GM18873 (cell line): Measurements from ENCODE around the gene ITGAE.

Source experiments
- ATAC-seq: cut with Tn5 transposase; IDR thresholded peaks from one replicate; pipeline ENCODE4 v1.9.1; 2021; ENCODE audit warnings: mild to moderate bottlenecking, moderate library complexity, moderate number of reproducible peaks; ENCODE audit not compliant: unreplicated experiment, low FRiP score

The ITGAE gene

DNA sequence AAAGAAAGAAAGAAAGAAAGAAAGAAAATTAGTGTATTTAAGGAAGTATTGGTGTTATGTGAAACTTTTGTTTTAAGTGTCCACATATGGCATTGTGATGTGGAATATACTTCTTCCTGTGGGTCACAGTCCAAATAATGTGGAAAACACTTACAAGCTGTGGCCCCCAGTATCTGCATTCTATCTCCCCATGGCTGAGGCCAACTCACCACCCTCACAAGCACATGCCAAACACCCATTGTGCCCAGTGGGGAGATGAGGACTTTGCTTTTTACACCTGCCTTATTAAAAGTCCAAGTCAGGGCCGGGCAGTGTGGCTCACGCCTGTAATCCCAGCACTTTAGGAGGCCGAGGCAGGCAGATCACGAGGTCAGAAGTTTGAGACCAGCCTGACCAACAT is 101.0 kb downstream of the ITGAE start:
- ATAC-seq, result no peak

DNA sequence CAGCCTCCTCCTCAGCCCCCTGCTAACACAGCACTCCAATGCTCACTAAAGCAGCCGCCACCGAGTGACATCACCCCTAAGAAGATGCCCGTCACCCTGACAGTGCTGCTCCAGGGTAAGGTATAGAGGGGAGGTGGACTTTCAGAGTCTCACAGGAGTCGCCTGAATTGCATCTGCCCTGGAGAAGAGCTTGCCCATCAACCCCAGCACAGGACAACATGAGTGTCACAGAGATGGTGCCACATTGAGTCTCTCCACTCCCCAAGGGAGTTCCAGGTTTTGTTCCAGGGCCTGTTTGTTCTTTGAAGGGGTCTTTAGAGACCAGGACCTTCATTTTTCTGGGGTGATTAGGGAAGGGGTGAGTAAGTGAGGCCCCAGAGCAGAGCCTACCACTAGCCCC is 102.8 kb downstream of the ITGAE start:
- ATAC-seq, result no peak

DNA sequence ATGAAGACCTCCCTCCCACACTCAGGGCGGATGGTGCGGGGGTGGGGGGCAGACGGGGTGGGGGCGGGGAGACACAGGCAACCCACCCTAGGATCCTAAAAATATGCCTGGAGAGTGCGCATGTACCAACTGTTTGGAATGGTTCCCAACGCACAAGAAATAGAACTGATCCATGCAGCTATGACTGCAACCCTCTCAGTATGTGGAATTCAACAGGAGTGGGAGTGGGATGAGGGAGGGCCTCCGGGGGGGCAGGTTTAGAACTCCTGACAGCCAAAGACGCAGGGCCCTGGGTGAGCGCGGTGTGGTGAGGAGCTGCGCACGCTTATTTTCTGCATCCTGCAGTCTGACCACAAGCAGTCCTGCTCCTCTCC is 103.9 kb downstream of the ITGAE start:
- no peak for ATAC-seq

DNA sequence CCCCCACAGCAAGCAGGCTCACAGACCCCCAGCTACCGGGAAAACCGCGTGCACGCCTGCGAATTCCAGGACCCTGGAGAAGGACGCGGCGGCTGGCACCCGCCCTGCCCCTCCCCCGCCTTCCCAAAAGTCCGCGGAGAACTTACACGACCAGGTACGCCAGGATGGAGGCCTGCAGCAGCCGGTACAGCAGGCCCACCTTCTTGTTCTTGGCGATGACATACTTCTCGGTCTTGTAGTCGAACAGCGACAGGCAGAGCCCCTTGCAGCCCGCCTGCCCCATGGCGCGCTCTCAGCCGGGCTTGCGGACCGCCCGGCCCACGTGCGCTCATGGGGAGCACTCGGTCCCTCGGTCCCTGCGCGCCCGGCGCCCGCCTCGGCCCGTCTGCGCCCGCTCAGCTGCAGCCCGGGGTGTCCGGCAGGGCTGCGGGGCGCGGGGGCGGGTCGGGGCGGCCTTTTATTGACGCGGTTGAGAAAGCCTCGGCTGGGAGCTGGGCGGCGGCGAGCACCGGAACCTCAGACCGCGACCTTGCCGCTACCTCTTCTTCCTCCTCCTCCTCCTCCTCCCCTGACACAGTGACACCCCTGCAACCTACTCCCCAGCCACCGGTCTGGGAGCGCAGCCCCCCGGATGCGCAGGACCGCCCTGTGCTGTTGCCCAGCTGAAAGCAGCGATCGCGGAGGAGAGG is 105.1 kb downstream of the ITGAE start, which contains the start of gene P2RX5:
Gene P2RX5 (minus strand): TSS at position 433 of the 689 bp plus-strand sequence. CDS start 150 bp downstream, at position 283.
- no peak for ATAC-seq

DNA sequence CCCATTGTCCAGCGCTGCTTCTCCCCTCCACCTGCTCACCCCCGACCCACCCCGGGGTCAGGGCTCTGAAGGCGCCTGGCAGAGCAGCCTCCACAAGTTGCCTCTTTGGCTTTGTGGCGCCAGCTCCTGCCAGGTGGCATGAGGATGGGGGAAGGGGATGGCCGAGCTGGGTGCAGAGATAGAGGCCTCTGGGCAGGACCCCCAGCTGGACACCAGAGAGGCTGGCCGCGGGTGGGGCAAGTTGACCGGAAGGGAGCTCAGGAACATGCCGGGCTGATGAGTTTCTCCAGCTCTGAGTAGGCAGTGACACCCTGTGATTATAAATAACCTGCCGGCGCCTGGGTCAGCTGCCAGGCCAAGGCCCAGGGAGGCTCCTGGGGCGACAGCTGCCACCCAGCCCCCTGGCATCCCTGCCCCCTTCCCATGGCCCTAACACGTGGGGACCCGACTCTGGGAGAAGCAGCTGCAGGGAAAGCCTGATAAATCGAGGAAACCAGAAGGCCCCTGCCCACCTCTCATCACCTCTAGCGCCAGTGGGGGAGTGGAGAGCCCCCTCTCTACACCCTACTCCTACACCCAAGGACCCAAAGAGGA is 105.8 kb downstream of the ITGAE start:
- ATAC-seq, result no peak

DNA sequence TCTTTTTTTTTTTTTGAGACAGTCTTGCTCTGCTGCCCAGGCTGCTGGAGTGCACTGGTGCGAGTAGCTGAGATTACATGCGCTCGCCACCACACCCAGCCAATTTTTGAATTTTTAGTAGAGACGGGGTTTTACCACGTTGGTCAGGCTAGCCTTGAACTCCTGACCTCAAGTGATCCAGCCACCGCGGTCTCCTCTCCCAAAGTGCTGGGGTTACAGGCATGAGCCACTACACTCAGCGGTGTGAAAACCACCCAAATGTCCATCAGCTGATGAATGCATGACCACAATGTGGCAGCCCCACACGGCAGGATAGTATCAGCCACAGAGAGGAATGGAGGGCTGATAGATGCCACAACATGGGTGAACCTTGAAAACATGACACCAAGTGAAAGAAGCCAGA is 107.2 kb downstream of the ITGAE start:
- ATAC-seq, result peak; percentile 45

DNA sequence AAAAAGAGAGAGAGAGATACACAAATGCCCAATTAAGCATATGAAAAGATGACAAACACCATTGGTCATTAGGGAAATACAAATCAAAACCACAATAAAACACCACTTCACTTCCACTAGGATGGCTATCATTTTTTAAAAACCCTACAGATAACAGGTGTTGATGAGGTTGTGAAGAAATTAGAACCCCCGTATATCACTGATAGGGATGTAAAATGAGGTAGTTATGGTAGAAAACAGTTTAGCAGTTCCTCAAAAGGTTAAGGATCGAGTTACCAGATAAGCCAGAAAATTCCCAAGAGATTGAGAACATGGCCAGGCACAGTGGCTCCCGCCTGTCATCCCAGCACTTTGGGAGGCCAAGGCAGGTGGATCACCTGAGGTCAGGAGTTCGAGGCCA is 107.8 kb downstream of the ITGAE start:
- ATAC-seq, result no peak

DNA sequence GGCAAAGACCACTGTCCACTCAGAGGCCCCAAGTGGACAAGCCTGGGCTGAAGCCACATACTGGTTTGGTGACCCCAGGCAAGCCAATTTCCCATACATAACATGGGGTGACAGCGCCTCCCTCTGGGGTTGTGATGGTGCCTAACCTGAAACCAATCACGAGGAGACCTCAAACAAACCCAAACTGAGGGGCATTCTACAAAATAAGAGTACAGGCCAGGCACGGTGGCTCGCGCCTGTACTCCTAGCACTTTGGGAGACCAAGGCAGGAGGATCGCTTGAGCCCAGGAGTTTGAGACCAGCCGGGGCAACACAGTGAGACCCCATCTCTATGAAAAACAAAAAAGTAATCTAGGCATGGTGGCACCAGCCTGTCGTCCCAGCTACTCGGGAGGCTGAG is 108.6 kb downstream of the ITGAE start:
- ATAC-seq, result no peak

DNA sequence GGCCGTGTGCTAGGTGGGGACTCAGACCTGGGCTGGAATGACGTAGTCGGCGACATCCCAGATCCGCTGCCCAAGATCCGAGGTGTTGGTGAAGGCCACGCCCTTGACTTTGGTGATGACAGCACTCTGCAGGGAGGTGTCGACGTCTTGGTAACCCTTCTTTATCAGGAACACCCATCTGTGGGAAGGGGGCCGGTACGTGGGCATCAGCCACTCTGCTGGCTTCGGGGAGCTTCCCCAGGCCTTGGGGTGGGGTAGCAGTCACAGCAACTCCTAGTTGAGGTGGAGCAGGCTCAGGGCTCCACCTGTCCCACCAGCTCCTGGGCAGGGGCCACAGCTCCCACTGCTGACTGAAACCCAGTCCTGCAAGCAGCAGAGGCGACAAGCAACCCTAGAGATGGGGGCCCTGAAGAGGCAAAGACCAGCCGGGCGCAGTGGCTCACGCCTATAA is 109.3 kb downstream of the ITGAE start:
- no peak for ATAC-seq

DNA sequence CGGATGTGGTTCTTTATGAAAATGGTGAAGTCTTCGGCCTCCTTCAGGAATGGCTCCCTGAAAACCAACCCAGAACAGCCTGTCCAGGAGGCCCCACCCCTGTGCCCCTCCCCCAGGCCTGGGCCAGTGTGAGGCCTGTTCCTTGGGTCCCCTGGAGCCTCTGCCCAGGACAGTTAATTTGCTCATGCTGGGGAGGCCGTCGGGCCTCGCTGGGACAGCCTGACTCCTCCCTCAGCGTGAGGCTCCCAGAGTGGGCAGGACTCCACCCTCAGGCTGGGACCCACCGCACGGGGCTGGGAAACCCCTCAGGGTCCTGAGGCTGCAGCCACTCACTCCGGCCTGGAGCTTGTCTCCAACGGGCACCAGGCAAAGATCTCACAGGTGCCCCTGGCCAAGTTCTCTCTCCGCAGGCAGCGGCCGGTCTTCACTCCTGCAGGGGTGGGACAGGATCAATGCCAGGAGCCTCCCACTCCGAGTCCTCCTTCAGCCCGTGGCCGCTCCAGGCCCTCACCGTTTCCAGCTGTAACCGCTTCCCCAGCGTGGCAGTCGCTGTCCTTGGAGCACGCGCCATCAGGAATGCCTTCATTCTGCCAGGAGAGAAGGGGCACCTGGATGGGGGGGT is 110.8 kb downstream of the ITGAE start:
- ATAC-seq, result no peak

DNA sequence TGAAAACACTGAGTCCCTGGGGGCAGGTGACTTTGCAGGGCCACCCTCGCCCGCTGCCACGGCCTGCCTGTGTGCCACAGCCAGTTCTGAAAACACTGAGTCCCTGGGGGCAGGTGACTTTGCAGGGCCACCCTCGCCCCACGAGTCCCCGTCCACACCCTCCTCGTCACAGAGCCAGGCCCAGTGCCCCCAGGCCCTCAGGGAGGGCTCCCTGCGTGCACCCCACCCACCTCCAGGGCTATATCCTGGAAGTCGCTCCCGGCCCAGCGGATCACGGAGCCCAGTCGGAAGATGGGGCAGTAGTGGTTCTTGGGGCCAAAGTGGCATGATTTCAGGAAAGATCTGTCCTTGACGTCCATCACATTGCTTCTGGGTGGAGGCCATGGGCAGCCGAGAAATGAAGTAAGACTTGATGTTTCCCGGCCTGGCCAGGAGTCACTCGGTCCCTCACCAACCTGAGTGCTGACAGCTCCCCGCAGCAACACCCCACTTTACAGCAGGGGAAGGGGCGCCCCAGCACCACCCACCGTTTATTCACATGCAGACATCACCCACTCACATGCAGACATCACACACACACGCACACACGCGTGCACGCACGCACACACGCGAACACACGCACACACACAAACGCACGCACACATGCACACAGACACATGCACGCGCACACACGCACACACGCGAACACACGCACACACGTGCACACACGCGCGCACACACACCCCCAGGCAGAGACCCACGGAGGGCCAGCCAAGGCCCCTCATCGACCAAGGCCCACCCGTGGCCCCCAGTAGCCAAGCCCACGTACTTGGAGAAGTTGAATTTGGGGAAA is 111.5 kb downstream of the ITGAE start:
- no peak for ATAC-seq

DNA sequence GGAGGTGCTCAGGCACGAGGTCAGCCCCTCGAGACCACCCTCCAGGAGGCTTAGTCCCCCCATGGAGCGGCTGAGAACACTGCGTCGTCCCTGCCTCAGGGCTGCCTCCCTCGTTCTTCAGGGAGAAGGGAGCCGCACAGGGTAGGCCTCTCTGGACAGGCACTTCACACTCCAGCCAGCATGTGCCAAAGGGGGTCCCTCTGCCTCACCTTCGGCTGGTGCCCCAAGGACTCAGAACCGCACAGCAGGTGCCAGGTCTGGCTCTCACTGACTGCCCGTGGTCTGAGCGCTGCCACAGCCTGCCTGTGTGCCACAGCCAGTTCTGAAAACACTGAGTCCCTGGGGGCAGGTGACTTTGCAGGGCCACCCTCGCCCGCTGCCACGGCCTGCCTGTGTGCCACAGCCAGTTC is 112.1 kb downstream of the ITGAE start:
- no peak for ATAC-seq

DNA sequence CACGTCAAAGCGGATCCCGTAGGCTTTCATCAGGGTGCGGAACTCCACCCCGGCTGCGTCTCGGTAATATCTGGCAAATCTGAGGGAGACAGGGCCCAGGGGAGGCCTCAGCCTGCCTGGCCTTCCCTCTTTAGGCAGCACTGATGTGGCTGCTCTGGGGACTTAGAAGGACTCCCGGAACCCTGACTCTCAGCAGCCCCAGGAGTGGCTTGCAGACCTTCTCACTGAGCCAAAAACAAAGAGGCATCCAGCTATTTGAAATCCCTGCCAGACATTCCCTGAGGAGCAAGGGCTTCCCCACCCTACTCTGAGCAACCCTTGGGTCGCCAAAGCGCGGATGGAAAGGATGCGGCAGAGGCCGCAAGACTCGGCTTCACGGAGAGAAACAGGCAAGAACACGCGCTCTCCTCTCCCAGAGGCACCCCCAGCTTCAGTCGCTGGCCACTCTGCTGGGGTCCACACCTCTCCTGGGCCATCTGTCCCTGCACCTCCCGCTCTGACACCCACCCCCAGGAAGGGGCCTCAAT is 112.9 kb downstream of the ITGAE start:
- no peak for ATAC-seq

DNA sequence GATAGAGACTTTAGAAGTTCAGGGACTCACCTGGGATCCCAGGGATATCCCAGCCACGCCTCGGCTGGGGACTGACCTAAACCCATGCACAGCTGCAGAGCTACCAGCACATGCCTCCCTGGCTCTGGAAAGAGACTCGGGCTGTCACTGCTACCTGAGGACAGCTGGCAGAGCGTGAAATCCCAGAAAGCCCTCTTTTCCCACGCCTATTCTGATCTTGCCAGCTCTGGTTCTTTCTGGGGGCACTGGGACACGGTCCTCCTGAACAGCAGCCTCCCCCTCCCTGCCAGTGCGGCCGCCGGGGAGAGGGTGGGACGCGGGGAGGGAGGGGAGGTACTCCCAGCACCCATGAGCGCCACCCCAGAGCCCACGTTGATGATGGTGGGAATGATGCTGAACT is 115.8 kb downstream of the ITGAE start:
- ATAC-seq, result no peak

DNA sequence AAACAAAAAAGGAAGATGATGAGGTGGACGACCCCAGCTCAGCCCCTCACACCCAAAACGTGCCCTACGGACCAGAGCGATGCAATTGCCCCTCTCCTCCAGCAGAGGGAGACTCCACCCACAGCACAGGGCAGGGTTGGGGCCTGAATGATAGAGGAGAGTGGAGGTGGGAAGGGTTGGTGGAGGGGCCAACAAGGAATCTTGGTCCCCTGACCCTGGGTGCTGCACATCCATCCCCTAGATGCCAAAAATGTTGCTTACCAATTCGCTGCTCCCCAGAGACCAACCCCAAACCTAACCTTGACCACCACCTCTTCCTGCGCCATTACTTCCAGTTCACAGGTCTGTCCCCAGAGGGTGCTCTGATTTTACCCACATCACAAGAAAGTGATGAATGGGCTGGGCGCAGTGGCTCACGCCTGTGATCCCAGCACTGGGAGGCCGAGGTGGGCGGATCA is 117.9 kb downstream of the ITGAE start:
- ATAC-seq, result no peak

DNA sequence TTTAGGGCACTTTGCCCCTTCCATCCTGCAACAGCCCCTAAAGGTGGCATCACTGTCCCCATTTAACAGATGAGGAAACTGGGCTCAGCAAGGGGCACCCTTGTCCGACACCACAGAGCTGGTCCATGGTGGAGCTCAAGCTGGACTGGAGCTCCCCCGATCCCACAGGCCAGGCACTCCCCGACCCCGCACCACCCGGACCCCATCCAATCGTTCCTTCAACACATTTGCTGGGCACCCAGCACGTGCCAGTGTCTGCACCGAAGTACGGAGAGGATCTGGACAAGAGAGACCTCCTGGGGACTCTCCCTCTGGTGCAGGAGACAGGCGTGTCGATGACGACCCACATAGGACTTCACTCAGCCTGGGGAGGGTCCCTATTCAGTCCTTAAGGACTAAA is 119.0 kb downstream of the ITGAE start:
- no peak for ATAC-seq

DNA sequence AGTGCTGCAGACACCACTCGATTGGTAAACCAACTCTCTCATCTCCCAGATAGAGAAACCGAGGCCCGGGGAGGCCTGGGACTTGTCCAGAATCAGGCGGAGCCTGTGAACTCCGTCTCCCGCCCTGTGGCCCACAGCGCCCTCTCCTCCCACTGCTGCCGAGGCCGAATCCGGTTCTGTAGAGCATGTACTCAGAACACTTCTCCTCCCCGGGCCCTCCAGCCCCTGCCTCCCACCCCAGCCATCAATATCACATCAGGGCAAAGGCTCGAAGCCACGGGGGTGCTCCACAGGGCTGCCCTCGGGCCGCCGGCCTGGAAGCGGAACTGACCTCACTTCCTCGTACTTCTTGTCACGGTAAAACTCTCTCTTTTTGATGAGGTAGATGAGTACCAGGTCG is 119.4 kb downstream of the ITGAE start:
- no peak for ATAC-seq

DNA sequence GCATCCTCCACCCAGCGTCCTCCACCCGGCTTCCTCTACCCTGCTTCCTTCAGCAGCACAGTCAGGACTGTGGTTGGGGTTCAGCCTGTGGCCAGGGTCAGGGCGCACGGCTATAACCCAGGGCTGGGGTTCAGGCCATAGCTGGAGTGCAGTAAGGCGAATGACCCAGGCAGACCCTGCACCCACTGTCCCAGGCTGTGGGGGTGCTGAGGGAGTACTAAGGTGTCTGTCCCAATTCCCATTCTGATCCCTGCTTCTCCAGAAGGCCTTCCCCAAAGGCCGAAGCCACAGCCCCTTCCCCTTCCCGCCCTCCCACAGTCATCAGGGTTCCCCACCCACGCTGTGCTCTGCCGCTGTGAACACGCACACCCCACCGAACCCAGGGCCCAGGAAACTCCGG is 119.9 kb downstream of the ITGAE start:
- no peak for ATAC-seq

DNA sequence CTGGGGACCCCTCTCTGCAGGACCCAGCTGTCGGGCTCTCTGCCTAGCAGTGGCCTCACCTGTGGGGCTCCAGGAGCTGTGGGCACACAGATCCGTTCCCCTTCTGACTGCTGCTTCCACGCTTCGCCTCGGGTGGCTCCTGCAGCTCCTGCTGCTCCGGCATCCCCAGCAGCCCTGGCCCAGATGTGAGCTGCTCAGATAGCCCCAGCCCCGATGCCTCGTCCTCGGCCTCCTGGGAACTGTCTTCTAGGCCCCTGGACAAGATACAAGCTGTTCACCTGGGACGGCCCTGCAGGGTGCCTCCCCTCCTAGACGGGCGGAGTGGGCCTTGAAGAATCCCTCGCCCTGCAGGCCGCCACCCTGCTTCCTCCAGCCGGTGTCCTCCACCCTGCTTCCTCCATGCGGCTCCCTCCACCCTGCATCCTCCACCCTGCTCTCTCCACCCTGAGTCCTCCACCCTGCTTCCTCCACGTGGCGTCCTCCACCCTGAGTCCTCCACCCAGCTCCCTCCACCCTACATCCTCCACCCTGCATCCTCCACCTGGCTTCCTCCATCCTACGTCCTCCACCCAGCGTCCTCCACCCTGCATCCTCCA is 121.4 kb downstream of the ITGAE start:
- ATAC-seq, result no peak

DNA sequence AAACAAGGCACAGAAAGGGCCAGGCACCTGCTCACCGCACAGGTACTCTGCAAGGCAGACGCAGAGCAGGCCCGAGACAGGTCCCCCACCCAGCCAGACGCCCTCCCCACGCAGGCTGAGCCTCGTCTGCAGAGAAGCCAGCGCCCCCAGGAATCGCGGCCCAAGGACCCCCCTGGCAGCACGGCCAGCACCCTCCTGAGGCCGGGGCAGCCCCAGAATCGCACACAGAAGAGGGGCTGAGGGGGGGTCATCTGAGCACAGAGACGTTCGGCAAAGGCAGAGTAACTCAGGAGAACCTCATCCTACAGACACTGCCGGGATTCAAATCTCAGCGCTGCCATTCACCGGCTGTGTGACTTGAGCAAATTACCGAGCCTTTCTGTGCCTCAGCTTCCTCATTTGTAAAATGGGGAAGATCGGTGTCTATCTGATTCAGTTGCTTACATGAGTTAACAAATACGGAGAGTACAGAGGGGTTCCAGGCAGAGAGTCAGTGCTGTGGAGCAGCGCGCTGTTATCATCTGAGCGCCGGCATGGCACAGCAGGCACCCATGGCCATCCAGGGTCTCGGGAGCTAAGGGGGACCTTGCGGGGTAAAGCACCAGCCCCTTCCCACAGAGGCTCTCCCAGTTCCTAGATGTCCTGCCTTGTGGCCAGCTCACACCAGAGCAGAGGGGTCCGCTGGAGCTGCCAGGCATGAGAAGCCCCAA is 122.0 kb downstream of the ITGAE start:
- no peak for ATAC-seq
